ENCODE results near the gene LIPH. TPM values are rescaled to one million over a fixed set of nuclear protein-coding genes. Genes with fewer than 3 reads are reported as not detected.
"Not testable (repeated sequence)": the region's sequence is repeated elsewhere in the genome, so short reads cannot be mapped to it uniquely, and the experiment has no call there.

The LIPH gene
- total RNA-seq, 1 donor from 2014 or later = not detected

GRCh38 chr3:185484296-185484695, 68.1 kb downstream of the LIPH start:
- Mint-ChIP-seq H3K27ac (ENCODE audit: unreplicated experiment) (no peak overlapping the region), H3K4me3 (ENCODE audit: unreplicated experiment) (no peak overlapping the region), H3K27me3 (ENCODE audit: unreplicated experiment) (no peaks in the 10 kb centered on the region), H3K36me3 (ENCODE audit: unreplicated experiment) (peaks cover 14% of the 10 kb centered on the region), H3K4me1 (ENCODE audit: unreplicated experiment) (no peaks in the 10 kb centered on the region), H3K9me3 (ENCODE audit: unreplicated experiment) (no peaks in the 10 kb centered on the region)
- no peak for TF ChIP-seq CTCF (IDR thresholded peaks at IDR 0.05)
- no peak for DNase-seq (ENCODE audit: extremely low spot score, unreplicated experiment)

GRCh38 chr3:185479373-185479945, 72.9 kb downstream of the LIPH start:
- H3K27ac Mint-ChIP-seq (ENCODE audit: unreplicated experiment) = no peak overlapping the region
- TF ChIP-seq CTCF (IDR thresholded peaks at IDR 0.05) = no peak
- peaks cover 15% of the 10 kb centered on the region for H3K36me3 Mint-ChIP-seq (ENCODE audit: unreplicated experiment)
- no peaks in the 10 kb centered on the region for H3K27me3 Mint-ChIP-seq (ENCODE audit: unreplicated experiment)
- H3K9me3 Mint-ChIP-seq (ENCODE audit: unreplicated experiment) = no peaks in the 10 kb centered on the region
- H3K4me1 Mint-ChIP-seq (ENCODE audit: unreplicated experiment) = no peaks in the 10 kb centered on the region
- no peak overlapping the region for H3K4me3 Mint-ChIP-seq (ENCODE audit: unreplicated experiment)
- DNase-seq (ENCODE audit: extremely low spot score, unreplicated experiment) = no peak

- H3K27ac Mint-ChIP-seq (ENCODE audit: unreplicated experiment) = no peak overlapping the region
- no peak for TF ChIP-seq CTCF (IDR thresholded peaks at IDR 0.05)
- H3K27me3 Mint-ChIP-seq (ENCODE audit: unreplicated experiment) = no peaks in the 10 kb centered on the region
- no peak overlapping the region for H3K4me3 Mint-ChIP-seq (ENCODE audit: unreplicated experiment)
- no peaks in the 10 kb centered on the region for H3K9me3 Mint-ChIP-seq (ENCODE audit: unreplicated experiment)
- DNase-seq (ENCODE audit: extremely low spot score, unreplicated experiment) = no peak
- peaks cover 22% of the 10 kb centered on the region for H3K36me3 Mint-ChIP-seq (ENCODE audit: unreplicated experiment)
- no peaks in the 10 kb centered on the region for H3K4me1 Mint-ChIP-seq (ENCODE audit: unreplicated experiment)
These were observed 75.1 kb downstream of the LIPH start for GRCh38 chr3:185477316-185477715.

GRCh38 chr3:185474922-185475321, 77.5 kb downstream of the LIPH start:
- peaks cover 18% of the 10 kb centered on the region for H3K36me3 Mint-ChIP-seq (ENCODE audit: unreplicated experiment)
- H3K4me1 Mint-ChIP-seq (ENCODE audit: unreplicated experiment); H3K27ac Mint-ChIP-seq (ENCODE audit: unreplicated experiment); DNase-seq (ENCODE audit: extremely low spot score, unreplicated experiment); H3K27me3 Mint-ChIP-seq (ENCODE audit: unreplicated experiment); H3K9me3 Mint-ChIP-seq (ENCODE audit: unreplicated experiment); H3K4me3 Mint-ChIP-seq (ENCODE audit: unreplicated experiment): not testable (repeated sequence)

GRCh38 chr3:185473290-185473815, 79.0 kb downstream of the LIPH start:
- peaks cover 18% of the 10 kb centered on the region for H3K36me3 Mint-ChIP-seq (ENCODE audit: unreplicated experiment)
- TF ChIP-seq CTCF (IDR thresholded peaks at IDR 0.05) = no peak
- no peaks in the 10 kb centered on the region for H3K27me3 Mint-ChIP-seq (ENCODE audit: unreplicated experiment)
- DNase-seq (ENCODE audit: extremely low spot score, unreplicated experiment) = no peak
- H3K4me3 Mint-ChIP-seq (ENCODE audit: unreplicated experiment) = no peak overlapping the region
- H3K4me1 Mint-ChIP-seq (ENCODE audit: unreplicated experiment) = no peaks in the 10 kb centered on the region
- H3K9me3 Mint-ChIP-seq (ENCODE audit: unreplicated experiment) = no peaks in the 10 kb centered on the region
- no peak overlapping the region for H3K27ac Mint-ChIP-seq (ENCODE audit: unreplicated experiment)

Data from osteocyte (in vitro differentiated cells).